Kidney epithelial cell (primary cell): ENCODE measurements around the gene USP24. TPM values are rescaled to one million over a fixed set of nuclear protein-coding genes. Genes with fewer than 3 reads are reported as not detected.
A peak's percentile ranks its signal among the peaks of the same experiment; 100 is the strongest.

Source experiments
- DNase-seq: peaks from one replicate; pipeline ENCODE4 v3.0.0-alpha.2; 2010; ENCODE audit warnings: low read depth
- H3K27me3 ChIP-seq: 2 replicates; pipeline ENCODE4 v1.6.0; 2011; ENCODE audit warnings: low read length; ENCODE audit not compliant: control insufficient read depth, insufficient read depth
- H3K36me3 ChIP-seq: 2 replicates; pipeline ENCODE4 v1.5.1; 2011; ENCODE audit warnings: low read length; ENCODE audit not compliant: control insufficient read depth, insufficient read depth
- H3K4me3 ChIP-seq: 2 replicates; pipeline ENCODE4 v1.5.1; 2011; ENCODE audit warnings: low read depth, mild to moderate bottlenecking, control low read depth, low read length
- total RNA-seq: library from RNA; depleted of rRNA; stranded (reverse); fragments of >200 nt; gene quantifications from 2 replicates; pipeline ENCODE4 v1.2.3, GENCODE V29; 2015
- TF ChIP-seq, protein P1 (sequence below): IDR thresholded peaks from 2 replicates; pipeline ENCODE4 v1.5.1; 2011; ENCODE audit warnings: mild to moderate bottlenecking, moderate library complexity, low read length, control low read depth, inconsistent platforms; ENCODE audit not compliant: insufficient read depth, poor library complexity, severe bottlenecking

USP24 gene
- total RNA-seq, 1 donor from 2014 or later: 27.2 TPM

DNA sequence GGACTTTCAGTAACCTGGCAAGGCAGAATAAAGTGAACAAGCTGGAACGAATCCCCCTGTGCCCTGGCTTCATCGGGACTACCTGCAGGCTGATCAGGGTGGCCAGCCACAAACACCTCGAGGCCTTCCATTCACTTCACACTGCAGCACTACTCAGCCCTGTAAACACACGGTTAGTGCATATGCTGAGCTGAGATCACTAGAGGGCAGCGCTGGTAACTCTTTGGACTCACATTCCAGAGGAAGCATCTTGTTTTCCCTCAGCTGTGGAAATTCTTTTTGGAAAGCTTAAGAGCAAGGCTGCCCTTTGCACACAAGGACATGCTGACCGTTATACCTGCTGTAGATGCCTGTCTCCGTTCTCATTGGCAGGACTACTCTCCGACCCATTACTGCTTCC lies 143.7 kb downstream of the USP24 start:
- Histone ChIP-seq H3K36me3 (no peaks in the 10 kb centered on the region), H3K4me3 (no peak overlapping the region), H3K27me3 (no peaks in the 10 kb centered on the region)
- DNase-seq: no peak
- TF ChIP-seq, protein P1, sequence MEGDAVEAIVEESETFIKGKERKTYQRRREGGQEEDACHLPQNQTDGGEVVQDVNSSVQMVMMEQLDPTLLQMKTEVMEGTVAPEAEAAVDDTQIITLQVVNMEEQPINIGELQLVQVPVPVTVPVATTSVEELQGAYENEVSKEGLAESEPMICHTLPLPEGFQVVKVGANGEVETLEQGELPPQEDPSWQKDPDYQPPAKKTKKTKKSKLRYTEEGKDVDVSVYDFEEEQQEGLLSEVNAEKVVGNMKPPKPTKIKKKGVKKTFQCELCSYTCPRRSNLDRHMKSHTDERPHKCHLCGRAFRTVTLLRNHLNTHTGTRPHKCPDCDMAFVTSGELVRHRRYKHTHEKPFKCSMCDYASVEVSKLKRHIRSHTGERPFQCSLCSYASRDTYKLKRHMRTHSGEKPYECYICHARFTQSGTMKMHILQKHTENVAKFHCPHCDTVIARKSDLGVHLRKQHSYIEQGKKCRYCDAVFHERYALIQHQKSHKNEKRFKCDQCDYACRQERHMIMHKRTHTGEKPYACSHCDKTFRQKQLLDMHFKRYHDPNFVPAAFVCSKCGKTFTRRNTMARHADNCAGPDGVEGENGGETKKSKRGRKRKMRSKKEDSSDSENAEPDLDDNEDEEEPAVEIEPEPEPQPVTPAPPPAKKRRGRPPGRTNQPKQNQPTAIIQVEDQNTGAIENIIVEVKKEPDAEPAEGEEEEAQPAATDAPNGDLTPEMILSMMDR: peak; percentile 60

DNA sequence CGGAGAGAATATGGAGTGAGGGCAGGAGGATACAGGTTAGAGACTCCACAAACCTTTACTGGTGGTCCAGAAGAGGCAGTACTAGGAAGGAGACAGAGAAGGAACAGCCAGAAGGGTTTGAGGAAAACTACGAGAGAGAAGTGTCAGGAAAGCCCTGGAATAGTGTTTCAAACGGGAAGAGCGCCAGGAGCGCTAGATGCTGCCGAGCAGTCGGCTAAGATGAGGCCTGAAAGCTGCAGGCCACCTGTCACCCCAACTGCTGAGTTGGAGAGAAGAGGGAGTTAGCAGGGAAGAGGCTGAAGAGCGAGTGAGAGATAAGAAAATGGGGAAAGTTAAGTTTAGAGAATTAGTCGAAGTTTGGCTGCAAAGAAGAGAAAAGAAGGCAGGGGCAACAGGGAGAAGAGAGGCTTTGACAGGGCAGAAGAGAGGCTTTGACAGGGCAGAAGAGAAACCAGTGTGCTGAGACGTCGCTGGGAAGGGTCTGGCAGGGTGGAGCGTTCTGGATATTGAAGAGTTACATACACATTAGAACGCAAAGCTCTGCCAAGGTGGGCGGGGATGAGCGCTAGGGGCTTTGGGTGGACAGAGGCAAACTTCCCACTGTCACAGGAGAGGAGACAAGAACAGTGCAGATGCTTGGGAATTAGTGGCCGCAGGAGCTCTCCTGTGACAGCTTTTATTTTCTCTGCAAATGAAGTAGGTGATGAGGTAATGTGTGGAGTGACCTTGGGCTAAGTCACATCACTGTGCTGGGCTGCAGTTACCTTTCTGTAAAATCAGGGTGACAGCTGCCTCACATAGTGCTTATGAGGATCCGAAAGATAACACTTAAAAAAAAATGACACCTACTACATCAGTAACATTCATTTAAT lies 144.6 kb downstream of the USP24 start:
- no peaks in the 10 kb centered on the region for H3K27me3 ChIP-seq
- no peak overlapping the region for H3K4me3 ChIP-seq
- TF ChIP-seq, protein P1: no peak
- H3K36me3 ChIP-seq: no peaks in the 10 kb centered on the region
- no peak for DNase-seq

GRCh38 chr1:55069280-55069679 lies 145.9 kb downstream of the USP24 start:
- no peak for DNase-seq
- Histone ChIP-seq H3K27me3 (no peaks in the 10 kb centered on the region), H3K4me3 (no peak overlapping the region), H3K36me3 (no peaks in the 10 kb centered on the region)
- TF ChIP-seq, protein P1: no peak

GRCh38 chr1:55068638-55069037 lies 146.5 kb downstream of the USP24 start:
- Histone ChIP-seq H3K36me3 (no peaks in the 10 kb centered on the region), H3K4me3 (no peak overlapping the region), H3K27me3 (no peaks in the 10 kb centered on the region)
- TF ChIP-seq, protein P1: no peak
- no peak for DNase-seq

GRCh38 chr1:55067914-55068313 lies 147.2 kb downstream of the USP24 start:
- H3K27me3 ChIP-seq: no peaks in the 10 kb centered on the region
- H3K4me3 ChIP-seq: no peak overlapping the region
- H3K36me3 ChIP-seq: no peaks in the 10 kb centered on the region
- TF ChIP-seq, protein P1: no peak
- DNase-seq: no peak
